NCI-H345 (cell line): ENCODE measurements around the gene LMO2.

ENCODE experiments used
- DNase-seq: peaks from one replicate; lab custom pipeline; 2025; lab: John Stamatoyannopoulos, UW

LMO2 gene

GRCh38 chr11:33887886-33888285, 4.0 kb downstream of the LMO2 start:
- no peak for DNase-seq

- DNase-seq = no peak
Measured at GRCh38 chr11:33885338-33886005, 6.4 kb downstream of the LMO2 start.

GRCh38 chr11:33884601-33885000, 7.3 kb downstream of the LMO2 start:
- DNase-seq = no peak

GRCh38 chr11:33884035-33884434, 7.8 kb downstream of the LMO2 start:
- no peak for DNase-seq

GRCh38 chr11:33881651-33882503, 10.0 kb downstream of the LMO2 start:
- no peak for DNase-seq

GRCh38 chr11:33880979-33881378, 10.9 kb downstream of the LMO2 start:
- no peak for DNase-seq

- DNase-seq = no peak
Measured at GRCh38 chr11:33879375-33879774, 12.5 kb downstream of the LMO2 start.

- no peak for DNase-seq
Measured at GRCh38 chr11:33877038-33877437, 14.8 kb downstream of the LMO2 start.

- DNase-seq = no peak
Measured at GRCh38 chr11:33875621-33876294, 16.1 kb downstream of the LMO2 start.

- no peak for DNase-seq
Measured at GRCh38 chr11:33874910-33875490, 16.9 kb downstream of the LMO2 start.

GRCh38 chr11:33874433-33874832, 17.4 kb downstream of the LMO2 start:
- no peak for DNase-seq

- peak; percentile 52 for DNase-seq
Measured at GRCh38 chr11:33869481-33870422, 22.1 kb downstream of the LMO2 start.

- no peak for DNase-seq
Measured at GRCh38 chr11:33868647-33869461, 23.0 kb downstream of the LMO2 start.

- DNase-seq = no peak
Measured at GRCh38 chr11:33867996-33868646, 23.8 kb downstream of the LMO2 start.

GRCh38 chr11:33867561-33867960, 24.3 kb downstream of the LMO2 start:
- DNase-seq = no peak

GRCh38 chr11:33866936-33867335, 24.9 kb downstream of the LMO2 start:
- no peak for DNase-seq

GRCh38 chr11:33864479-33864878, 27.4 kb downstream of the LMO2 start:
- DNase-seq = no peak

GRCh38 chr11:33863418-33864172, 28.3 kb downstream of the LMO2 start:
- DNase-seq = no peak

- DNase-seq = no peak
Measured at GRCh38 chr11:33861941-33862589, 29.8 kb downstream of the LMO2 start.
